HG02852 (cell line): ENCODE data around the gene FCN2.

Experiments
- ATAC-seq: cut with Tn5 transposase; IDR thresholded peaks from one replicate; pipeline ENCODE4 v1.9.1; 2021; ENCODE audit warnings: mild to moderate bottlenecking, moderate library complexity; ENCODE audit not compliant: unreplicated experiment

FCN2 gene

DNA sequence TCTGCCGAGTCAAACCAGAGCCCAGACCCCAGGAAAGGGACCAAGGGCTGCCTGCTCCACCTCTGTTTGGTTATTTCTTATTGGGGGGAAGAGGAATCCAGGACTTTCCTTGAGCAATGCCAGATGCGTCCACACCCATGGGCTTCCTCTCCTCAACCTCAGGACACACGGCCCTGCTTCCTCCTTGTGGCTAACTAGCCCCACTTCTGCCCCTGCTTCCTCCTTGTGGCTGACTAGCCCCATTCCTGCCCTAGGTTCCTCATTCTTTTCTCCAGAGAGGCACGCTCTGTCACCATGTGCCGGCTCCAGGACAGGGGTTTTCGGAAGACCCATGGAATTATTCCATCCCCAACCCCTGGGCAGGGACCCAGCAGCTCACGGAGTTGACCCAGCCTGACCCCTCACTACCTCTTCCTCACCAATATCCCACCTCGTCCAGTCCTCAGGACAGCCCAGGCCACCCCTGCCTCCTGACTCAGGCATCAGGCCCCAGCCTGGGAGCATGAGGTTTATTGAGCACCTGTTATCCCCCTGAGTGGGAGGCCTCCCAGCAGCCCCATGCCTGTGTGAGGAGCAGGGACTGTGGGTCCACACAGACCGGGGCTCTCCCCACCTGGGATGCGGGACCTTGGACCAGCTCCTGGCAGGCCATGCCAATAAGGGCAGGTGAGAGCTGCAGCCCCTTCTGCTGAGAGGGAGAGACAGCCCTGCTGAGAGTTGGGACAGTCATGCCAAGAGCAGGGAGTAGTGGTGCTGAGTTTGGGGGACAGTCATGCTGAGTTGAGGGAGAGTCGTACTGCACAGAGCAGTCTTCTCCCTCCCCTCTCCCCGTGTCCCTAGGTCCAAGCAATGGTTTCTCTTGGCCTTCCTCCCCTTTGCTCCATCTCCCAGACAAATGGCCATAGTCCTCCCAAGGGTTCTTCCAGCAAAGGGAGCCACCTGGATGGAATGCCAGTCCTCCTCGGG, 48.9 kb downstream of the FCN2 start:
- ATAC-seq = no peak

GRCh38 chr9:134930398-134930797, 49.8 kb downstream of the FCN2 start:
- ATAC-seq = peak; percentile 63

GRCh38 chr9:134932171-134932570, 51.6 kb downstream of the FCN2 start:
- ATAC-seq = no peak

- ATAC-seq = no peak
Measured at GRCh38 chr9:134932606-134933005, 52.0 kb downstream of the FCN2 start.

DNA sequence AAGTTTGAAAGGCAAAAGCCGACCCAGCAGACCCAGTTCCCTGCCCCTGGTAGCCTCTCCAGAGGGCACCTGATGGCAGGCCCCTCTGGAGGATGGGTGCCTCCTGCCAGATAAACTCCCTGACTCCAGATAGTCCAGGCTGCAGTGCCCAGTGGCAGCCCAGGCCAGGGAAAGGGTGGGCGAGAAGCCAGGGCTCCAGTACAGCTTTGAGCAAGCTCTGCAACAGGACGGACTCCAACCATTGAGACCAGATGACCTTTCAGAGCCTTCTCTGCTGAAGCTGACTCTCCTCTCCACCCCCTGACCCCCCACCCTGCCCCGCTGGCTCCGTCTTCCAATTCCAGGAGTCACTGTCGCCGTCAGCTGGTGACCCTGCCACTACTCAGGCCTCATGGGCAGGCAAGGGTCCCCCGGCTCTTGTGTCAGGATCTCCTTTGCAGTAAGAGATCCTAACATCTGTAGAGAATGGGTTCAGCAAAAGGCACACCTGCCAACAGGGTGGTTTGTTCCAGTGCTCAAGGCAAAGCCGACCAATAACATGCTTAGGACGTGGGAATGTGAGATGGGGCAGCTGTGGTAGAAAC, 52.6 kb downstream of the FCN2 start:
- ATAC-seq = no peak

DNA sequence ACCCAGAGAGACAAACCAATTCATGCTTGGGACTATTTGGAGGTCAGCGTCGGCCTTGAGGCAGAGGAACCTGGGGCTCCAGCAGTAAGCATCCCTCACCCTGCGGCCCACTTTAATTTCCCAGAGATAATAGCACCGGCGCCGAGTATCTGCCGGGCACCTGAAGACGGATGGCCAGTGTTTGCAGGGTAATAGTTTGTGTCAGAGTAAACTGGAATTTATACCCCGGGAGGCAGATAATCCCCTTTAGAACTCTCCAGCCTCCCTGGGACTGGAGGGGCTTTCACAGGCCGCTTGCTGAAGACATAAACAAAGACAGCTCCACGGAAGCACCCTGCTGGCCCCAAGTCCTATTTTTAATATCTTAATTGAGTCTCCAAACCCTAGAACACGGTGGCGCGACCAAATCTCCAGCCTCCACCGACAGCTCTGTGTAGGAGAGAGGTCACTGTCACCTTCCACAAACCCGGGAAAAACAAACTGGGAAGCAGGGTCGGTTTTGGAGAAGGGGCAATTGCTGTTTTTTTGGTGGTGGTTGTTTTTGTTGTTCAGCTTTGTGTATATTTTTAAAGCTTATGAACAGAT, 54.5 kb downstream of the FCN2 start:
- no peak for ATAC-seq

DNA sequence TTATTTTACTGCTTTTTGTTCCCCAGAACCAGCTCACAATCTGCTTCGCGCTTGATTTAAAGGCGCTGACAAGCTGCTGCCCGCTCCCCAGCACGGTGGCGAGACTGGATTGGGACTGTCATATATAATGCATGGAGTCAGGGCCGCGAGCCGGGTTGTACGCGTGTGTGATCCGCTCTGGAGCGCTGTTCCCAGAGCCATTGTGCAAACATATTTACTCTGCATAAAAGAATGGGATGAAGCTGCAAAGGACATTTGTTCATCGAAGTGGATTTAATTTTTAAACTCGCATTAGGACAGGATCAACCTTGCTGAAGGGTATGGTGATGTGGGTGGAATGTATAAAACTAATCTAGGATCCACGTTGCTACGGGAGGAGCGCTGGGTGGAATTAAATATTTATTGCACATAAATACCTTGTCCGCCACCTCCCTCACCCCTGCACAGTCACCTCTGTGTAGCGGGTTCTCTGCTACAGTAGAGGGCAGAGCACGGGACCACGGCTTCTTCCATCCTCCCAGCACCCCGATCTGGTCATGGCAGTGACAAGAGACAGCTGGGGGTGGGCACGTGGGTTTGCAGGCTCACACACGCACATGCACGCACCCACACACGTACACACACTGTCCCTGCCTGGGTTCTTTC, 55.2 kb downstream of the FCN2 start:
- no peak for ATAC-seq

DNA sequence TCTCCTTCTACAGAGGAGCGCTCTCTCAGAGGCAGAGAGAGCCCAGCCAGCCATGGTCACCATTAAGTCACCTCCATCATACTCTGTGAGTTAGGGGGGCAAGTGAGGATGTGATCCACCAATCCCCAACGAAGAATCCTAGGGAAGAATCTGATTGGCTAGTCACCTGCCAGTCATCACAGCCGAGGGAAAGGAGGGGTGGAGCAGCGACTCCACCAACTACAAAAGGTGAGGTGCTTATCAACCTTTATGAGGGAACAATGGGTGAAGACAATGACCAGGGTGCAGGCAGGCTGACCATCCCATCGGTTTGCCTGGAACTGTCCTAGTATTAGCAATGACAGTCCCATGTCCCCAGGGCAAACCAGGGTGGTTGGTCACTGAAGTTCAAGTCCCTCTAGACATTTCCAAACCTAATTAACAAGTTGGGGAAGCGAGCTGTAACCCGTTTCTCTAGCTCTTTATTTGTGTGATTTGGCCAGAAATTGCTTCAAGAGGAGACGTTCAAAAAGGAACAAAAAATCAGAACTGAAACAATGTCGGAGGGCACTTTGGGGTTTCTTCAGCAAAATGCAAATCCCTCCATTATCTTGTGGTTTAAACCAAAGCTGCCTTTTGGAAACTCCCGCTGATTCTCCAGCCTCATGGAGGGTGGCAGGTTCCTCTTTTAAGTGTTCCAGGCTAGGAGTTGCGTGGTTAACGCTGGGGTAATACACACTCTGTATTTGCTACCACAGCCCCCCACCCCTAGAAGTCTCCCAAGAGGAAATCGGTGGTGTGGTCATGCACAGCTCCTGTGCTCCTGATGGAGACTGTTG, 55.9 kb downstream of the FCN2 start:
- no peak for ATAC-seq
